ENCODE data around the gene UPP2. TPM values are rescaled to one million over a fixed set of nuclear protein-coding genes. Genes with fewer than 3 reads are reported as not detected.

The UPP2 gene
- total RNA-seq, 2 donors from 2014 or later = not detected

DNA sequence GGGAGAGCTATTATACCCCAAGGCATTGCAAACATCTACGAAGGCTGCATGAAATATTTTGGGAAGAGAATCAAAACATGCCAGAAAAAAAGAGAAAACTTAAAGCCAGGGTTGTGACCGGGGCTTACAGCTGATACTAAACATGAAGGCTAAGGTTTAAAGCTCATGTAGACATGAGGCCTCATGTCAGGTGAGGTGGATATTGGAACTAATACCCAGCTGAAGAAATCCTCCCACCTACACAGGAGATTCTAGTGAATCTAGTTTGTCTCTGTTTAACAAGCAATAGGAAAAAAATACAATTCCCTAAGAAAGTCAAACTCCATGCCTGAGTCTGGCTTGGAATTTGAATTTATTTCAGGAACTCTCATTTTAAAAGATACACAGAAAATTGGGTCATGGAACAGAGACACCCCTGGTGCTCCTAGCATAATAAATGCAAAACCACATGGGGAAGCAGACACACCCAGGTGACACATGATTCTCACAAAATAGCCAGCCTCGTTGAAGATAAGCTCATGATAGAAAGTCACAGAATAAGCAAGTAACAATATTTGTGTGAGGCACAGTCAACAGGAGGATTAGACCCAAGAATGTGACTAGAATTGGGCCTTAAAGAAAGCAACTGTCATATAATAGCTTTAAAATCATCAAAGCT, 42.2 kb downstream of the UPP2 start:
- DNase-seq (ENCODE audit: low spot score) = no peak
- no peak overlapping the region for H3K27ac ChIP-seq
- H3K9me3 ChIP-seq = no peaks in the 10 kb centered on the region
- no peaks in the 10 kb centered on the region for H3K27me3 ChIP-seq (replicated peaks; ENCODE audit: insufficient read depth)
- H3K36me3 ChIP-seq = no peaks in the 10 kb centered on the region
- TF ChIP-seq, protein P1, sequence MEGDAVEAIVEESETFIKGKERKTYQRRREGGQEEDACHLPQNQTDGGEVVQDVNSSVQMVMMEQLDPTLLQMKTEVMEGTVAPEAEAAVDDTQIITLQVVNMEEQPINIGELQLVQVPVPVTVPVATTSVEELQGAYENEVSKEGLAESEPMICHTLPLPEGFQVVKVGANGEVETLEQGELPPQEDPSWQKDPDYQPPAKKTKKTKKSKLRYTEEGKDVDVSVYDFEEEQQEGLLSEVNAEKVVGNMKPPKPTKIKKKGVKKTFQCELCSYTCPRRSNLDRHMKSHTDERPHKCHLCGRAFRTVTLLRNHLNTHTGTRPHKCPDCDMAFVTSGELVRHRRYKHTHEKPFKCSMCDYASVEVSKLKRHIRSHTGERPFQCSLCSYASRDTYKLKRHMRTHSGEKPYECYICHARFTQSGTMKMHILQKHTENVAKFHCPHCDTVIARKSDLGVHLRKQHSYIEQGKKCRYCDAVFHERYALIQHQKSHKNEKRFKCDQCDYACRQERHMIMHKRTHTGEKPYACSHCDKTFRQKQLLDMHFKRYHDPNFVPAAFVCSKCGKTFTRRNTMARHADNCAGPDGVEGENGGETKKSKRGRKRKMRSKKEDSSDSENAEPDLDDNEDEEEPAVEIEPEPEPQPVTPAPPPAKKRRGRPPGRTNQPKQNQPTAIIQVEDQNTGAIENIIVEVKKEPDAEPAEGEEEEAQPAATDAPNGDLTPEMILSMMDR (IDR thresholded peaks at IDR 0.05) = no peak
- H3K4me1 ChIP-seq (ENCODE audit: control insufficient read depth in 1 of 2, low read depth in 2 of 2) = no peaks in the 10 kb centered on the region
- H3K4me3 ChIP-seq = no peak overlapping the region
- no peak for ATAC-seq (ENCODE audit: insufficient number of reproducible peaks, low FRiP score, low read depth)

DNA sequence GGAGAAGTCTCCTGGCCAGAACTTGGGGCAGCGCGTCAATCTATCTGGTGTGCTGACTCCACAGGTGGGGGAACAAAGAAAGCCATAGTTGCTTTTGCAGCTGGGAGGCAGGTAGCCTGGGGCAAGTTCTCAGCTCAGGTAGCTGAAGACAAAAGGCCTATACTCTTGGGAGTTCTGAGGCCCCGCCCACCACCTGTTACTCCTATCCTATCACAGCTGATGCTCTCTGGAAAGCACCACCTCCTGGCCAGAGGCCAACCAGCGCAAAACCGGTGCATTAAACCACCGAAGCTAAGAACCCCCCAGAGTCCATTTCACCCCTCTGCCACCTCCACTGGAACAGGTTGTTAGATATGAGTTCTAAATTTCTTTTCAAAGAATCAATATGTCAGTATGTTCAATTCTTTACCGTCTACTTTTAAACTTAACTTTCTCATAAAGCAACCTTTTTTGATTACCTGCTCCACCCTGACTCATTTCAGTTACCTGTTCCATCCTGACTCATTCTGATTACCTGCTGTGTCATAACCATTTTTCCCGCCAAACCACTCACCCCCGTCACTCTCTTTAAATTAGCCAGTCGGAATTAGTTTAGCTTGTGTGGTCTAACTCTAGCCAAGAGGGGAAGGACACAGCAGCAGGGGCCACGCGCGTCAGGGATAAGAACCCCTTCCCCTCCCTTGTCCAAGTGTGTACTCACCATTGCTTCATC, 43.4 kb downstream of the UPP2 start:
- H3K36me3 ChIP-seq = no peaks in the 10 kb centered on the region
- no peaks in the 10 kb centered on the region for H3K9me3 ChIP-seq
- H3K4me3 ChIP-seq = no peak overlapping the region
- H3K27ac ChIP-seq = no peak overlapping the region
- no peak for DNase-seq (ENCODE audit: low spot score)
- no peaks in the 10 kb centered on the region for H3K27me3 ChIP-seq (replicated peaks; ENCODE audit: insufficient read depth)
- no peak for ATAC-seq (ENCODE audit: insufficient number of reproducible peaks, low FRiP score, low read depth)
- TF ChIP-seq, protein P1 (IDR thresholded peaks at IDR 0.05) = no peak
- H3K4me1 ChIP-seq (ENCODE audit: control insufficient read depth in 1 of 2, low read depth in 2 of 2) = no peaks in the 10 kb centered on the region

DNA sequence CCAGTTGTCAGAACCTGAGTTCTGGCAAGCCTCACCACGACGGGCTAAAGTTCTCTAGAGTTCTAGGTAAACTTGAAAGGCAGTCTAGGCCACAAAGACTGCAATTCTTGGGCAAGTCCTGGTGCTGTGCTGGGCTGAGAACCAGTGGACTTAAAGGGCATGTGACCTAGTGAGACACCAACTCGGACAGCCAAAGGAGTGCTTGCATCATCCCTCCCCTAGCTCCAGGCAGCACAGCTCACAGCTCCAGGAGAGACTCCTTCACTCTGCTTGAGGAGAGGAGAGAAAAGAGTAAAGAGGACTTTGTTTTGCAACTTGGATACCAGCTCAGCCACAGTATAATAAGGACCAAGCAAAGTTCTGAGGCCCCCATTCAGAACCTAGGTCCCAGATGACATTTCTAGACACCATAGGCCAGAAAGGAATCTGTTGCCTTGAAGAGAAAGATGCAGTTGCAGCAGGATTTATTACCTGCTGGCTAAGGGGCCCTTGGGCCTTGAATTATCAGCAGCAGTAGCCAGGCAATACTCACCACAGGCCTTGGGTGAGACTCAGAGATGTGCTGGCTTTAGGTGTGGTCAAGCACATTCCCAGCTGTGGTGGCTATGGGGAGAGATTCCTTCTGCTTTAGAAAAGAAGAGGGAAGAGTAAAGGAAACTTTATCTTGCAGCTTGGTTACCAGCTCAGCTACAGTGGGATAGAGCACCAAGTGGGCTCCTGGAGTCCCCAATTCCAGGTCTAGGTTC, 51.8 kb downstream of the UPP2 start:
- Histone ChIP-seq H3K9me3 (no peaks in the 10 kb centered on the region), H3K27ac (no peak overlapping the region), H3K4me3 (no peak overlapping the region), H3K27me3 (replicated peaks; ENCODE audit: insufficient read depth) (no peaks in the 10 kb centered on the region), H3K36me3 (no peaks in the 10 kb centered on the region), H3K4me1 (ENCODE audit: control insufficient read depth in 1 of 2, low read depth in 2 of 2) (no peaks in the 10 kb centered on the region)
- DNase-seq (ENCODE audit: low spot score) (no peak), ATAC-seq (ENCODE audit: insufficient number of reproducible peaks, low FRiP score, low read depth) (no peak)
- TF ChIP-seq, protein P1 (IDR thresholded peaks at IDR 0.05) = no peak

DNA sequence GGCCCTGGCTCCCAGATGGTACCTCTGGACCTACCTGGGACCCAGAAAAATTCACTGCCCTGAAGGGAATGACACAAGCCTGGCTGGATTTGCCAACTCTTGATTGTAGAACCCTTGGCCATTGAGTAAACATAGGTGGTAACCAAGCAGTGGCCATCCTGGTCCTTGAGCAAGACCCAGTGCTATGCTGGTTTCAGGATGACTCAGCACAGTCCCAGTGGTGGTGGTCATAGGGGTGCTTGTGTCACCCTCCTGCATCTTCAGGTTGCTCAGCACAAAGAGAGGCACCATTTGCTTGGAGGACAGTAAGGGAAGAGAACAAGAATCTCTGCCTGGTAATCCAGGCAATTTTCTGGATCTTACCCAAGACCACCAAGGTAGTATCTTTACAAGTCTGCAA, 52.9 kb downstream of the UPP2 start:
- DNase-seq (ENCODE audit: low spot score) = no peak
- no peak for ATAC-seq (ENCODE audit: insufficient number of reproducible peaks, low FRiP score, low read depth)
- Histone ChIP-seq H3K9me3 (no peaks in the 10 kb centered on the region), H3K36me3 (no peaks in the 10 kb centered on the region), H3K27ac (no peak overlapping the region), H3K4me1 (ENCODE audit: control insufficient read depth in 1 of 2, low read depth in 2 of 2) (no peaks in the 10 kb centered on the region), H3K27me3 (replicated peaks; ENCODE audit: insufficient read depth) (no peaks in the 10 kb centered on the region), H3K4me3 (no peak overlapping the region)
- TF ChIP-seq, protein P1 (IDR thresholded peaks at IDR 0.05) = no peak

DNA sequence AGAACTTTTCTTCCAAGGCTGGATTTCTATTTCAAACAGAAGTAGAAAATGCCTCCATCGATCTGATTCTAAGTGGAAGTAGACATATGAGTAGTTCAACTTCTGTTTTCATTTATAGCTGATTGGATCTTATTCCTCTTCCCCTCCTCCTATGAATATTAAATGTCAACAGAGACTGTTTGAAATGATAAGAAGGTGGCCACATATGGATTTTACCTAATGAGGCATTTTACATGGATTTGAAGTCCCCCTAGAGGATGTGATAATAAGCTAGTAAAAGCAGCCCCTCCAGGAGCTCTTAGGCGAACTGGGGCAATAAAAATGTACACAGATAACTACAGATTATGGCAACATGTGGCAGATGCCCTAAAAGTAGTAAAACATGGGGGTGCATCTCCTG, 71.0 kb downstream of the UPP2 start:
- no peaks in the 10 kb centered on the region for H3K9me3 ChIP-seq
- H3K27me3 ChIP-seq (replicated peaks; ENCODE audit: insufficient read depth) = no peaks in the 10 kb centered on the region
- H3K4me3 ChIP-seq = no peak overlapping the region
- no peak for ATAC-seq (ENCODE audit: insufficient number of reproducible peaks, low FRiP score, low read depth)
- TF ChIP-seq, protein P1 (IDR thresholded peaks at IDR 0.05) = no peak
- DNase-seq (ENCODE audit: low spot score) = no peak
- no peaks in the 10 kb centered on the region for H3K4me1 ChIP-seq (ENCODE audit: control insufficient read depth in 1 of 2, low read depth in 2 of 2)
- no peak overlapping the region for H3K27ac ChIP-seq
- no peaks in the 10 kb centered on the region for H3K36me3 ChIP-seq
